Right ventricle myocardium superior (tissue), 1 donor: ENCODE data around the gene C19orf12. TPM values are rescaled to one million over a fixed set of nuclear protein-coding genes. Genes with fewer than 3 reads are reported as not detected.
A peak's percentile ranks its signal among the peaks of the same experiment; 100 is the strongest.
"Not testable (repeated sequence)": the region's sequence is repeated elsewhere in the genome, so short reads cannot be mapped to it uniquely, and the experiment has no call there.

ENCODE experiments used
- ATAC-seq: fragments of 200-7000 bp; cut with Tn5 transposase; one replicate; pipeline ENCODE4 v1.9.1; 2020; ENCODE audit warnings: mild to moderate bottlenecking; ENCODE audit not compliant: poor library complexity
- DNase-seq: peaks from one replicate; pipeline ENCODE4 v3.0.0-alpha.2; 2020
- intact Hi-C: fragments of 100-400 bp; cut with DNase I; formaldehyde crosslinking; loops from one replicate; pipeline ENCODE4 v1.11.2; 2022
- total RNA-seq: library from RNA; stranded (reverse); fragmentation: NEBNext Ultra II Directional; extraction: Animal tissue kit (Norgen Biotek cat#: 25700); gene quantifications from one replicate; pipeline ENCODE4 v1.2.1, GENCODE V29; 2021
- donor health status: DM: no; HTN: yes; CAD: no; lungs with severe emphysema.

C19orf12 gene
- total RNA-seq, 1 donor from 2014 or later = 59.9 TPM

DNA sequence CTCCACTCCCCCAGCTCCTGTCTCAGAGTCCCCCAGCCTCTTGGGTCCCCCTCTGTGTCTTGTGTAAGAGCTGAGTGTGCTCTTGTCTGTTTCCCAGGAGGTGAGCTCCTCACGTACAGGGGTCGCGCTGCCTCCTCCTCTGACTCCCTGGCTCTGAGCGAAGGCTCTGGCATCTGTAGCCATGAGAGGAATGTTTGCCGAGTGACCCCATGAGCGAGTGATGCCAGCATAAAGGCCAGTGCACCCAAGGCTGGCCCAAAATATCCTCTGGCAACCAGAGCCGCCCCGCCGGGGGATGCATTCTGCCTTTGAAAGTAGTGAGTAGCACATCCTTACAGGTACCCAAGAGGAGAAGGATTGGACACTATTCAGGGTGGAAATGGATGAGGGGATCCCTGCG is 26.2 kb upstream of the C19orf12 start:
- ATAC-seq = no peak
- intact Hi-C loops = no loop called here

GRCh38 chr19:29737461-29738000 is 22.5 kb upstream of the C19orf12 start:
- intact Hi-C loops = loop anchor here (10.0 kb wide), 1 partner anchor 137 kb away; no protein-coding TSS in a partner anchor
- DNase-seq (no peak), ATAC-seq (no peak)

More for the DNA sequence above, 26.2 kb upstream of the C19orf12 start:
- no peak for DNase-seq

GRCh38 chr19:29735829-29736228 is 20.8 kb upstream of the C19orf12 start:
- ATAC-seq (no peak), DNase-seq (no peak)
- intact Hi-C loops = loop anchor here (10.0 kb wide), 1 partner anchor 139 kb away; no protein-coding TSS in a partner anchor

GRCh38 chr19:29731331-29731850 is 16.3 kb upstream of the C19orf12 start:
- intact Hi-C loops = loop anchor here (10.0 kb wide), 1 partner anchor 143 kb away; no protein-coding TSS in a partner anchor
- no peak for DNase-seq
- ATAC-seq = no peak

- DNase-seq = no peak
- no peak for ATAC-seq
- intact Hi-C loops = no loop called here
Measured at GRCh38 chr19:29727906-29728305, 12.8 kb upstream of the C19orf12 start.

DNA sequence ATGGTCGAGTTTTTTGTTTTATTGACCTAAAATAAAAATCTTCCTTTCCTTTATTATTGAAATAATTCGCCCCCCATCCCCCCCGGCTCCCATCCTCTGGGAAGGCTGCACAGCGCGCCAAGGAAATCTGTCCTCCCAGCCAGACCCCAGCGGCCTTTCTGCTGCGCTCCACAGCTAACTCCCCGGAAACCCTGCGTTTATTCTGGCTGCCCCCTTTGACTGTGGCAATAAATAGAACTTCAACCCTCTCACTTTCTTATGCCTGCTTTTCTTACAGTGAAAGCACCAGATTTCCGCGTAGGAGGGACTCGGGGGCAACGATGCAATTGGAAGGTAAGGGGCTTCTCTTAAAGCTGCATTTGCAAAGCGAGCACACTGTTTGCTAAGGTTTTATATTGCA is 9.7 kb upstream of the C19orf12 start:
- intact Hi-C loops = no loop called here
- ATAC-seq (no peak), DNase-seq (no peak)

DNA sequence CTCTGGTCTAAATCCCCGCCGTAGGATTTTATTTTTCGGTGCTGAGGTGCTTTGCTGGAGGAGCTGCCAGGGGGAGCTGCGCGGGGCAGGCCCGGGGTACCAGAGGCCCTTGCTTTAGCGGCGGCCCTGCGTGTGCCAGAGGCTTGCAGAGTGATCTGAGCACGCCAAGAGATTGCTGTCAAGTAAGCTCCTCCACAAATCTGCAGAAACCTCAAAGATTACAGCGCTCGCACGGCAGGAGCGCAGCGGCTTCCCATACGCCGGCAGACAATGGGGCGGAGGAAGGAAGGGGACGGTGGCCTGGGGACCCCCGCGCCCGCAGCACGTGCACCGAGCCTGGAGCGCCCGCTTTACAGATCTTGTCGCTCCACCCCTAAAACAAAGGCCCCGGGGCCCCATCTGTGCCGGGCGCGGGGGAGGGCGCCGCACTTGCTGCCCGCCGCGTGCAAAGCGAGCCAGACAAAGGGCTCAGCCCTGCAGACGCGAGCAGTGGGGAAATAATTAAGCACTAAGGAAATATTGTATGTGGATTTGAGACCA is 9.1 kb upstream of the C19orf12 start:
- intact Hi-C loops = no loop called here
- ATAC-seq (peak; percentile 64), DNase-seq (no peak)

- no peak for ATAC-seq
- intact Hi-C loops = loop anchor here (2.0 to 5.0 kb wide), 3 partner anchors 22 to 106 kb away; no protein-coding TSS in a partner anchor
- DNase-seq = no peak
Measured at GRCh38 chr19:29717051-29717450, 2.0 kb upstream of the C19orf12 start.

GRCh38 chr19:29715701-29716581 is 880 bp upstream of the C19orf12 start:
- intact Hi-C loops = loop anchor here (2.0 to 5.0 kb wide), 3 partner anchors 21 to 105 kb away; no protein-coding TSS in a partner anchor
- ATAC-seq = peak; percentile 27
- DNase-seq = no peak

- intact Hi-C loops = no loop called here
- ATAC-seq (peak; percentile 0), DNase-seq (no peak)
Measured at GRCh38 chr19:29714371-29714952, 599 bp downstream of the C19orf12 start.

DNA sequence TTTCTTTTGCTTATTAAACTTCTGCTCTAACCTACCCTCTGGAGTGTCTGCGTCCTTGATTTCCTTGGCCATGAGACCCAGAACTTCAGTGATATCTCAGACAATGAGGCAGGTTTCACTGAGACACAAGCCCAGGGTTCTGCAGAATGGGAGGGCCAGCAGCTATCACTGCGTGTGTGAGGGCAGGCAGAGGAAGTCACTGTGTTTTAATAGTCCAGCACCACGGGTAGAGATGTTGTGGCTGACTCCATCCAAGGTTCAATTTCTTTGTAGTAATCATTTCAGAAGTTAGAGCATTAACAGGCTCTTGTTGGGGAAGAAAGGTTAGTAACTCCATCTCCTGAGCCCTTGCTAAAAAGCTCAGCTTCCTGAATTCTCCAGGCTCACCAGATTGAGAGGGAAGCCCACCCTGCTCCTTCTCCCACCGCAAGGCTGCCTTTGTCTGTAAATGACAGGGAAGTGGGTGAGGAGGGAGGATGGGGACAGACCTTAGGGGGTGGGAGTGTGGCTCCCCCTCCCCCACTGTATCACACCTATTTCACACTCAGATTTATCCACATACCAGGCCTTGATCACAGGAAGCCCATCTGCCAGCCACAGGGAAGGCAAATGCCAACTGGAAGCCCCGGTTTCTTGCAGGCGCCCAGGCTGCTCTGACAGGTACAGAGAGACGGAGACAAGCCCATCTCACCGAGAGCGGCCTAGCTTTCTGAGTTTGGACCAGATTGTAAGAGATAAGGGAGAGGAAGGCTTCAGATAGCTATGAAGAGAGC is 2.1 kb downstream of the C19orf12 start:
- intact Hi-C loops = no loop called here
- no peak for ATAC-seq

DNA sequence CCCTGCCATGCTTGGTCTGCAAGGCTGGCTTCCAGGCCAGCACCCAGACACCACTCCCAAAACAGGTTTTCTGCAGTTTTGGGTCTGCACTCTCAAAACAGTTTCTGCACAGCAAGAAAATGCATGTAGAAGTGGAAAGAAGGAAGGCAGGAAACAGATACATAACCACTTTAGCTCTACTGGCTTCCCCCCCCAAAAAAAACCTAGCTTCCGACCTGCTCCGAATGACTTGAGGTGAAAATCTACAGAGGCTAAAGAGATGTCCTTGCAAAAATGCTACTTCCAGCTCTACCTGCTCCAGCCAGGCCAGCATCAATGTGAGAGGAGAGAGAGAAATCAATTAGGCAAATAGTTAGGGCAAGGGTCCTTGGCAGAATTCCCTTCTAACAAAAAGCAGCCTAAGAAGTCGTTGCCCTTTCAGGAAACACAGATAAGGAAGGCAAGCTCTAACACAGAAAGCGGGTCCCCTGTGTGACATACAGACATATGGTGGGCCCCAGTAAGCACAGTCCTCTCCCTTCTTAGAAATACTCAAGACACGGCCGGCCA is 3.4 kb downstream of the C19orf12 start:
- ATAC-seq = no peak
- DNase-seq = no peak
- intact Hi-C loops = no loop called here

More for the DNA sequence above, 2.1 kb downstream of the C19orf12 start:
- no peak for DNase-seq

- intact Hi-C loops, DNase-seq, ATAC-seq: not testable (repeated sequence)
Measured at GRCh38 chr19:29709440-29709798, 5.6 kb downstream of the C19orf12 start.

GRCh38 chr19:29708554-29709439 is 6.3 kb downstream of the C19orf12 start:
- DNase-seq (peak; percentile 69), ATAC-seq (peak; percentile 77)
- intact Hi-C loops = no loop called here

GRCh38 chr19:29706635-29707034 is 8.4 kb downstream of the C19orf12 start:
- intact Hi-C loops = no loop called here
- DNase-seq = no peak
- peak; percentile 21 for ATAC-seq

DNA sequence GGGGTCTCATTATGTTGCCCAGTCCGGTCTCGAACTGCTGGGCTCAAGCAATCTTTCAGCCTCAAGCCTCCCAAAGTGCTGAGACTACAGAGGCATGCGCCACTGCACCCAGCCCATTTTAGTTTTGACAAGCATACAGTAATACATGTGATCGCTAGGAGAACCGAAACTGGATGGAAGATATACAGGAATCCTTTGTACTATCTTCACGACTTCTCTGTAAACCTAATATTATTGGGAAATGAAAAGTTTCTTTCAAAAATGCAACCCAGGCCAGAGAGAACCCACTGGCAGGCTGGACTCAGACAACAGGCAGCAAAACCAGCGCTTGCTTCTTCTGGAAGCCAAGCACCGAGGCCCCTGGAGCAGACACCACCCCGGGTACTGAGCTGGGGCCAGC is 9.4 kb downstream of the C19orf12 start:
- ATAC-seq (no peak), DNase-seq (no peak)
- intact Hi-C loops = no loop called here
